Stomach (tissue), 4 donors: ENCODE results near the gene CXCL14.

Experiments
- EP300 ChIP-seq: sonication (generic); formaldehyde crosslinking; IDR thresholded peaks from one replicate; pipeline ENCODE4 v1.6.1; 2017; ENCODE audit warnings: antibody characterized with exemption
- POLR2AphosphoS5 ChIP-seq, 3 donors: sonication (generic); formaldehyde crosslinking; IDR thresholded peaks; one replicate each; pipeline ENCODE4 v1.6.1; 2016; ENCODE audit warnings: antibody characterized with exemption in 3 of 3
- TF ChIP-seq, protein P1 (sequence below), 7 experiments: fragments of 450-650 bp in 4 of 7; fragments of 200-600 bp in 3 of 7; sonication (generic) in 3 of 7; IDR thresholded peaks; one replicate each; pipeline ENCODE4 v1.5.1; 2016 to 2019; ENCODE audit warnings: antibody characterized with exemption in 7 of 7, control low read depth in 2 of 7, mild to moderate bottlenecking in 1 of 7

DNA sequence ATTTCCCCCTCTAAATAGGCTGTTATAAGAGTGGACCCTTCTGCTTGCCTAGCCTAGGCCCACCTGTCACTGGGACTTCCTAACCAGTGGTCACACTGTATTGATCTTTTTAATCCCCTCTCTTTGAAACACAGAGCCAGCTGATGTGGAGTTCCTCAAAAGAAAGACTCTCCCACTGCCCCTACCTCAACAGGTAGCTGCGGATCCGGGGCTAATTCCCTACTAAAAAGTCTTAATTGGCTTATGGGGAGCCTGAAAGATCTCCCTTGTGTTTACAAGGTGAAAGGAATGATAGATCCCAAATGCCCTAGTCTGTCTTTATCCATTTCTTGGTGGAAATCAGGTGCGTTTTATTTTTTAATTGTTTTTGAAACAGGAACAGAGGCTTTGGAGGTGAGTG lies 45.0 kb downstream of the CXCL14 start:
- TF ChIP-seq, protein P1, sequence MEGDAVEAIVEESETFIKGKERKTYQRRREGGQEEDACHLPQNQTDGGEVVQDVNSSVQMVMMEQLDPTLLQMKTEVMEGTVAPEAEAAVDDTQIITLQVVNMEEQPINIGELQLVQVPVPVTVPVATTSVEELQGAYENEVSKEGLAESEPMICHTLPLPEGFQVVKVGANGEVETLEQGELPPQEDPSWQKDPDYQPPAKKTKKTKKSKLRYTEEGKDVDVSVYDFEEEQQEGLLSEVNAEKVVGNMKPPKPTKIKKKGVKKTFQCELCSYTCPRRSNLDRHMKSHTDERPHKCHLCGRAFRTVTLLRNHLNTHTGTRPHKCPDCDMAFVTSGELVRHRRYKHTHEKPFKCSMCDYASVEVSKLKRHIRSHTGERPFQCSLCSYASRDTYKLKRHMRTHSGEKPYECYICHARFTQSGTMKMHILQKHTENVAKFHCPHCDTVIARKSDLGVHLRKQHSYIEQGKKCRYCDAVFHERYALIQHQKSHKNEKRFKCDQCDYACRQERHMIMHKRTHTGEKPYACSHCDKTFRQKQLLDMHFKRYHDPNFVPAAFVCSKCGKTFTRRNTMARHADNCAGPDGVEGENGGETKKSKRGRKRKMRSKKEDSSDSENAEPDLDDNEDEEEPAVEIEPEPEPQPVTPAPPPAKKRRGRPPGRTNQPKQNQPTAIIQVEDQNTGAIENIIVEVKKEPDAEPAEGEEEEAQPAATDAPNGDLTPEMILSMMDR (IDR thresholded peaks at IDR 0.05) = no peak
- TF ChIP-seq EP300 (no peak), POLR2AphosphoS5 (IDR thresholded peaks at IDR 0.05) (no peak)
